HepG2 (cell line): ENCODE measurements around the gene ARHGEF4. TPM values are rescaled to one million over a fixed set of nuclear protein-coding genes. Genes with fewer than 3 reads are reported as not detected.

Experiments
- CCDC6 ChIP-seq: sonication (generic); formaldehyde crosslinking; IDR thresholded peaks from 2 replicates; pipeline ENCODE4 v1.8.1; 2022; ENCODE audit warnings: mild to moderate bottlenecking, missing genetic modification reagents, moderate library complexity
- DNMT3B ChIP-seq: conservative IDR thresholded peaks from 2 replicates; pipeline ENCODE4 v1.6.1; 2016; ENCODE audit warnings: missing biosample characterization, control low read depth
- ELF4 ChIP-seq: sonication (generic); formaldehyde crosslinking; IDR thresholded peaks from 2 replicates; pipeline ENCODE4 v1.5.0; 2020; ENCODE audit warnings: missing genetic modification reagents, mild to moderate bottlenecking, moderate library complexity, borderline replicate concordance
- FOXK1 ChIP-seq: sonication (generic); formaldehyde crosslinking; IDR thresholded peaks from 2 replicates; pipeline ENCODE4 v1.4.0; 2020; ENCODE audit warnings: low read depth, missing genetic modification reagents, borderline replicate concordance
- FOXO1 ChIP-seq: sonication (generic); formaldehyde crosslinking; IDR thresholded peaks from 2 replicates; pipeline ENCODE4 v1.4.0; 2020; ENCODE audit warnings: missing genetic modification reagents
- GRHL1 ChIP-seq: sonication (generic); formaldehyde crosslinking; conservative IDR thresholded peaks from 2 replicates; pipeline ENCODE4 v1.8.0; 2022; ENCODE audit warnings: missing genetic modification reagents
- HNRNPL ChIP-seq: fragments of 200-400 bp; formaldehyde crosslinking; IDR thresholded peaks from 2 replicates; pipeline ENCODE4 v1.6.1; 2017; ENCODE audit warnings: mild to moderate bottlenecking, low read depth, low read length
- MEIS1 ChIP-seq: sonication (generic); formaldehyde crosslinking; IDR thresholded peaks from 2 replicates; pipeline ENCODE4 v1.9.0; 2021; ENCODE audit warnings: mild to moderate bottlenecking, missing genetic modification reagents, moderate library complexity, borderline replicate concordance
- PTBP1 ChIP-seq: fragments of 200-400 bp; formaldehyde crosslinking; IDR thresholded peaks from 2 replicates; pipeline ENCODE4 v1.6.1; 2018; ENCODE audit warnings: low read length, low read depth; ENCODE audit not compliant: poor library complexity, severe bottlenecking
- SKIL ChIP-seq: sonication (generic); formaldehyde crosslinking; IDR thresholded peaks from 2 replicates; pipeline ENCODE4 v1.8.0; 2022; ENCODE audit warnings: missing genetic modification reagents, mild to moderate bottlenecking, moderate library complexity, borderline replicate concordance
- XBP1 ChIP-seq: sonication (generic); formaldehyde crosslinking; IDR thresholded peaks from 2 replicates; pipeline ENCODE4 v1.5.0; 2020; ENCODE audit warnings: missing genetic modification reagents
- ZBTB26 ChIP-seq: IDR thresholded peaks from 2 replicates; pipeline ENCODE4 v1.6.1; 2016; ENCODE audit warnings: missing compliant biosample characterization, missing genetic modification reagents, borderline replicate concordance
- ZMYM2 ChIP-seq: sonication (generic); formaldehyde crosslinking; IDR thresholded peaks from 2 replicates; pipeline ENCODE4 v1.8.0; 2022; ENCODE audit warnings: mild to moderate bottlenecking, missing genetic modification reagents
- ZNF687 ChIP-seq: sonication (generic); formaldehyde crosslinking; IDR thresholded peaks from 2 replicates; pipeline ENCODE4 v1.5.1; 2020; ENCODE audit warnings: mild to moderate bottlenecking, missing genetic modification reagents, moderate library complexity
- ZNF724P ChIP-seq: sonication (generic); formaldehyde crosslinking; IDR thresholded peaks from 2 replicates; pipeline ENCODE4 v1.8.0; 2022; ENCODE audit warnings: missing genetic modification reagents, borderline replicate concordance
- polyA plus RNA-seq, 8 experiments: library from polyadenylated mRNA; depleted of rRNA in 3 of 8; stranded (reverse) in 7 of 8; unstranded in 1 of 8; fragments of >200 nt; fragmentation: Illumina TruSeq in 4 of 8; extraction: Trizol in 4 of 8; gene quantifications; 2 replicates each; pipeline versions ENCODE4 v1.2.1 to v1.2.3, GENCODE V29; 2011 to 2016; ENCODE audit warnings: low read depth in 4 of 8, missing spikeins in 1 of 8, mixed read lengths in 1 of 8; ENCODE audit not compliant: insufficient read depth in 1 of 8
- total RNA-seq, 5 experiments: library from RNA; depleted of rRNA; stranded (reverse); fragments of >200 nt; fragmentation: Illumina TruSeq; extraction: Trizol; gene quantifications; 2 replicates each; pipeline ENCODE4 v1.2.3, GENCODE V29; 2016; ENCODE audit warnings: low read depth in 1 of 5

Gene ARHGEF4
- total and polyA plus RNA-seq, 2 of the 13 experiments (the other 11 are each of a cell fraction or from before 2014, with no cell fraction given) = 0.11 to 0.13 TPM

- TF ChIP-seq DNMT3B (CRISPR knock-in tag) = peak; percentile 23; the same call in 1 of the 2 replicates
- 0 out of 2 replicates have a peak, but pooled peaks have one; percentile 25 for TF ChIP-seq ZNF724P (CRISPR knock-in tag)
- peak; percentile 53; the same call in 1 of the 2 replicates for TF ChIP-seq CCDC6 (CRISPR knock-in tag)
- peak; percentile 82 for TF ChIP-seq MEIS1 (CRISPR knock-in tag)
- TF ChIP-seq FOXK1 = no peak
- no peak for TF ChIP-seq ELF4
- TF ChIP-seq FOXO1 = 0 out of 2 replicates have a peak, but pooled peaks have one; percentile 12
- TF ChIP-seq PTBP1 = no peak
- 0 out of 2 replicates have a peak, but pooled peaks have one; percentile 34 for TF ChIP-seq SKIL (CRISPR knock-in tag)
- TF ChIP-seq ZMYM2 = no peak; the same call in 1 of the 2 replicates
- no peak; the same call in 1 of the 2 replicates for TF ChIP-seq HNRNPL
- TF ChIP-seq XBP1 (CRISPR knock-in tag) = no peak
- no peak for TF ChIP-seq GRHL1
- TF ChIP-seq ZBTB26 = no peak
- TF ChIP-seq ZNF687 (CRISPR knock-in tag) = peak; percentile 91
Observed at GRCh38 chr2:130797493-130798435, 39.0 kb upstream of the ARHGEF4 start (continued).
